CD4-positive, alpha-beta T cell treated with Interleukin-15 for 1 hour (primary cell): ENCODE data around the gene NR6A1.
"Not testable (repeated sequence)": the region's sequence is repeated elsewhere in the genome, so short reads cannot be mapped to it uniquely, and the experiment has no call there.

Experiments
- DNase-seq: peaks from one replicate; pipeline ENCODE4 v3.0.0-alpha.2; 2020

Gene NR6A1

GRCh38 chr9:124774129-124774978 is 3.2 kb upstream of the NR6A1 start:
- peak; percentile 81 for DNase-seq

GRCh38 chr9:124773473-124774128 is 2.5 kb upstream of the NR6A1 start:
- no peak for DNase-seq

- not testable (repeated sequence) for DNase-seq
Observed at GRCh38 chr9:124772877-124773276, 1.8 kb upstream of the NR6A1 start.

- DNase-seq: no peak
Observed at GRCh38 chr9:124771867-124772679, 962 bp upstream of the NR6A1 start.

GRCh38 chr9:124770359-124771020 is 621 bp downstream of the NR6A1 start:
- DNase-seq: peak; percentile 40

- no peak for DNase-seq
Observed at GRCh38 chr9:124769549-124770358, 1.4 kb downstream of the NR6A1 start.

- DNase-seq: no peak
Observed at GRCh38 chr9:124768750-124769548, 2.2 kb downstream of the NR6A1 start.

- DNase-seq: no peak
Observed at GRCh38 chr9:124768334-124768733, 2.8 kb downstream of the NR6A1 start.

GRCh38 chr9:124767821-124768220 is 3.3 kb downstream of the NR6A1 start:
- no peak for DNase-seq

GRCh38 chr9:124766815-124767554 is 4.1 kb downstream of the NR6A1 start:
- DNase-seq: no peak

- no peak for DNase-seq
Observed at GRCh38 chr9:124766326-124766725, 4.8 kb downstream of the NR6A1 start.

GRCh38 chr9:124765439-124765835 is 5.7 kb downstream of the NR6A1 start:
- no peak for DNase-seq

GRCh38 chr9:124764774-124765438 is 6.2 kb downstream of the NR6A1 start:
- DNase-seq: no peak

GRCh38 chr9:124762633-124763032 is 8.5 kb downstream of the NR6A1 start:
- no peak for DNase-seq

- DNase-seq: no peak
Observed at GRCh38 chr9:124761710-124762109, 9.4 kb downstream of the NR6A1 start.

- no peak for DNase-seq
Observed at GRCh38 chr9:124761196-124761595, 9.9 kb downstream of the NR6A1 start.

- DNase-seq: no peak
Observed at GRCh38 chr9:124760719-124761118, 10.4 kb downstream of the NR6A1 start.

- no peak for DNase-seq
Observed at GRCh38 chr9:124759327-124759726, 11.8 kb downstream of the NR6A1 start.

- DNase-seq: no peak
Observed at GRCh38 chr9:124758691-124759090, 12.4 kb downstream of the NR6A1 start.

- no peak for DNase-seq
Observed at GRCh38 chr9:124758061-124758460, 13.1 kb downstream of the NR6A1 start.
